ENCODE measurements around the gene CCDC171. TPM values are rescaled to one million over a fixed set of nuclear protein-coding genes. Genes with fewer than 3 reads are reported as not detected.
A peak's percentile ranks its signal among the peaks of the same experiment; 100 is the strongest.

Gene CCDC171
- total and polyA plus RNA-seq, 2 of the 13 experiments (the other 11 are each of a cell fraction or from before 2014, with no cell fraction given), result 0.95 to 2.5 TPM

- TF ChIP-seq HNF1B (CRISPR knock-in tag; IDR thresholded peaks at IDR 0.05) (peak; percentile 68; the same call in 1 of the 2 replicates), ZZZ3 (CRISPR knock-in tag; IDR thresholded peaks at IDR 0.05; ENCODE audit: borderline replicate concordance) (no peak), ZNF143 (CRISPR knock-in tag; IDR thresholded peaks at IDR 0.05) (0 out of 2 replicates have a peak, but pooled peaks have one; percentile 37), XBP1 (CRISPR knock-in tag; IDR thresholded peaks at IDR 0.05) (no peak), ZNF350 (CRISPR knock-in tag; IDR thresholded peaks at IDR 0.05; ENCODE audit: borderline replicate concordance, low read depth) (peak; percentile 72), CSRNP1 (CRISPR knock-in tag; IDR thresholded peaks at IDR 0.05) (peak; percentile 70; the same call in 1 of the 2 replicates), PRDM15 (CRISPR knock-in tag; IDR thresholded peaks at IDR 0.05) (peak; percentile 42; the same call in 1 of the 2 replicates), KDM5B (CRISPR knock-in tag; IDR thresholded peaks at IDR 0.05; ENCODE audit: borderline replicate concordance) (peak; percentile 92), ZBTB33 (CRISPR knock-in tag; IDR thresholded peaks at IDR 0.05) (no peak), ZSCAN9 (CRISPR knock-in tag; IDR thresholded peaks at IDR 0.05; ENCODE audit: borderline replicate concordance) (no peak; the same call in 1 of the 2 replicates), E2F2 (CRISPR knock-in tag; IDR thresholded peaks at IDR 0.05; ENCODE audit: borderline replicate concordance) (peak; percentile 93; the same call in 1 of the 2 replicates), SATB2 (CRISPR knock-in tag; IDR thresholded peaks at IDR 0.05) (no peak), CREBL2 (CRISPR knock-in tag; IDR thresholded peaks at IDR 0.05; ENCODE audit: borderline replicate concordance) (no peak), ZNF580 (CRISPR knock-in tag; IDR thresholded peaks at IDR 0.05; ENCODE audit: borderline replicate concordance, low read depth) (peak; percentile 75; the same call in 1 of the 2 replicates), DMAP1 (CRISPR knock-in tag; IDR thresholded peaks at IDR 0.05) (peak; percentile 57; the same call in 1 of the 2 replicates), HDAC1 (CRISPR knock-in tag; IDR thresholded peaks at IDR 0.05) (peak; percentile 46; the same call in 1 of the 2 replicates)
These were observed at the start of gene CCDC171 (continued) for GRCh38 chr9:15552636-15553527.

Data from HepG2 (cell line).